Fibroblast of lung (primary cell): ENCODE results near the gene TTBK2. TPM values are rescaled to one million over a fixed set of nuclear protein-coding genes. Genes with fewer than 3 reads are reported as not detected.

Experiments
- DNase-seq, 2 donors: peaks; one replicate each; pipeline versions ENCODE4 v3.0.0 to v3.0.0-alpha.2; 2010; ENCODE audit warnings: low read depth in 2 of 2
- H2AFZ ChIP-seq: 2 replicates; pipeline ENCODE4 v1.5.1; 2012; ENCODE audit warnings: low read length, control low read depth, inconsistent platforms
- H3K27ac ChIP-seq: 2 replicates; pipeline ENCODE4 v1.5.1; 2011; ENCODE audit warnings: low read length, control low read depth; ENCODE audit not compliant: insufficient read depth
- H3K27me3 ChIP-seq: 2 replicates; pipeline ENCODE4 v1.5.1; 2011; ENCODE audit warnings: mild to moderate bottlenecking, low read length; ENCODE audit not compliant: control insufficient read depth, insufficient read depth
- H3K36me3 ChIP-seq: 2 replicates; pipeline ENCODE4 v1.5.1; 2011; ENCODE audit warnings: low read length; ENCODE audit not compliant: control insufficient read depth, insufficient read depth
- H3K4me1 ChIP-seq: 2 replicates; pipeline ENCODE4 v1.5.1; 2011; ENCODE audit warnings: low read length; ENCODE audit not compliant: control insufficient read depth, insufficient read depth; ENCODE audit errors: extremely low read depth
- H3K4me2 ChIP-seq: 2 replicates; pipeline ENCODE4 v1.5.1; 2011; ENCODE audit warnings: low read length, control low read depth; ENCODE audit not compliant: insufficient read depth; ENCODE audit errors: extremely low read depth
- H3K4me3 ChIP-seq, 4 experiments: fragments of 200-600 bp in 1 of 4; sonication (generic) in 1 of 4; replicated peaks in 1 of 4; 2 replicates each; pipeline ENCODE4 v1.5.1; 2011 to 2016; ENCODE audit warnings: low read length in 4 of 4, low read depth in 3 of 4, mild to moderate bottlenecking in 3 of 4, control low read depth in 2 of 4, inconsistent platforms in 1 of 4, mixed read lengths in 1 of 4; ENCODE audit not compliant: insufficient read depth in 1 of 4; ENCODE audit errors: control extremely low read depth in 1 of 4
- H3K79me2 ChIP-seq: 2 replicates; pipeline ENCODE4 v1.5.1; 2012; ENCODE audit warnings: mild to moderate bottlenecking, low read length, inconsistent platforms; ENCODE audit not compliant: control insufficient read depth, insufficient read depth
- H3K9ac ChIP-seq: 2 replicates; pipeline ENCODE4 v1.5.1; 2011; ENCODE audit warnings: mild to moderate bottlenecking, low read length, control low read depth; ENCODE audit not compliant: insufficient read depth
- H3K9me3 ChIP-seq: 2 replicates; pipeline ENCODE4 v1.5.1; 2012; ENCODE audit warnings: low read depth, low read length; ENCODE audit not compliant: control insufficient read depth, insufficient read depth
- H4K20me1 ChIP-seq: 2 replicates; pipeline ENCODE4 v1.5.1; 2011; ENCODE audit warnings: low read length; ENCODE audit not compliant: control insufficient read depth, insufficient read depth; ENCODE audit errors: extremely low read depth
- EZH2 ChIP-seq: IDR thresholded peaks from 2 replicates; pipeline ENCODE4 v1.5.1; 2012; ENCODE audit warnings: low read length, control low read depth, mild to moderate bottlenecking; ENCODE audit errors: missing control alignments
- polyA plus RNA-seq, 2 donors: library from polyadenylated mRNA; depleted of rRNA in 1 of 2; stranded (reverse) in 1 of 2; unstranded in 1 of 2; fragments of >200 nt; gene quantifications; 2 replicates each; pipeline ENCODE4 v1.2.1, GENCODE V29; 2011 to 2012; ENCODE audit warnings: missing spikeins in 1 of 2
- total RNA-seq: library from RNA; depleted of rRNA; stranded (reverse); fragments of >200 nt; gene quantifications from 2 replicates; pipeline ENCODE4 v1.2.1, GENCODE V29; 2014
- TF ChIP-seq, protein P1 (sequence below), 2 donors: IDR thresholded peaks in 1 of 2; conservative IDR thresholded peaks in 1 of 2; 1 replicate in 1 of 2; 2 replicates in 1 of 2; pipeline ENCODE4 v1.5.1; 2011 to 2012; ENCODE audit warnings: low read length in 2 of 2, control low read depth in 1 of 2, inconsistent platforms in 1 of 2, low read depth in 1 of 2, mild to moderate bottlenecking in 1 of 2

The TTBK2 gene
- total and polyA plus RNA-seq, 2 donors (not counting 1 experiment from before 2014, with no cell fraction given), result 5.6 to 16.2 TPM

DNA sequence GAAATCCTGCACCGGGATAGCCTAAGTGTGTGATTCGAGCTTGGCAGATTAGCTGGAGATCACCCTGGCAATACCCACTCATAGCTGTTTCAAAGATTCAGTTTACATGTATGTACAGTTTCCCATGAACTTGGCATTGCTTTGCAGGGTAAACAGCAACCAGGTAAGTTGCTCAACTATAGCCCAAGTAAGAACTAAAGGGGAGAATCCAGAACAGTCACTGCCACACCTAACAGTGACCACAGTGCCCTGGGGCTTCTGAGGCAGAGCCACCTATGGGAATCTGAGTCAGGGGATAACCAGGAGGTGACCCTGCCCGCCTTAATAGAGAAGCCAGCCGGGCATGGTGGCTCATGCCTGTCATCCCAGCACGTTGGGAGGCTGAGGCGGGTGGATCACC, 199.6 kb downstream of the TTBK2 start:
- Histone ChIP-seq H3K4me2 (no peak overlapping the region), H3K27me3 (no peaks in the 10 kb centered on the region), H3K27ac (no peak overlapping the region), H3K4me1 (peaks cover 2% of the 10 kb centered on the region), H4K20me1 (no peaks in the 10 kb centered on the region), H3K9ac (no peak overlapping the region), H2AFZ (no peak overlapping the region), H3K36me3 (peaks cover 7% of the 10 kb centered on the region), H3K79me2 (no peaks in the 10 kb centered on the region), H3K4me3 (no peak overlapping the region), H3K9me3 (no peaks in the 10 kb centered on the region)
- no peak for DNase-seq
- TF ChIP-seq, protein P1, sequence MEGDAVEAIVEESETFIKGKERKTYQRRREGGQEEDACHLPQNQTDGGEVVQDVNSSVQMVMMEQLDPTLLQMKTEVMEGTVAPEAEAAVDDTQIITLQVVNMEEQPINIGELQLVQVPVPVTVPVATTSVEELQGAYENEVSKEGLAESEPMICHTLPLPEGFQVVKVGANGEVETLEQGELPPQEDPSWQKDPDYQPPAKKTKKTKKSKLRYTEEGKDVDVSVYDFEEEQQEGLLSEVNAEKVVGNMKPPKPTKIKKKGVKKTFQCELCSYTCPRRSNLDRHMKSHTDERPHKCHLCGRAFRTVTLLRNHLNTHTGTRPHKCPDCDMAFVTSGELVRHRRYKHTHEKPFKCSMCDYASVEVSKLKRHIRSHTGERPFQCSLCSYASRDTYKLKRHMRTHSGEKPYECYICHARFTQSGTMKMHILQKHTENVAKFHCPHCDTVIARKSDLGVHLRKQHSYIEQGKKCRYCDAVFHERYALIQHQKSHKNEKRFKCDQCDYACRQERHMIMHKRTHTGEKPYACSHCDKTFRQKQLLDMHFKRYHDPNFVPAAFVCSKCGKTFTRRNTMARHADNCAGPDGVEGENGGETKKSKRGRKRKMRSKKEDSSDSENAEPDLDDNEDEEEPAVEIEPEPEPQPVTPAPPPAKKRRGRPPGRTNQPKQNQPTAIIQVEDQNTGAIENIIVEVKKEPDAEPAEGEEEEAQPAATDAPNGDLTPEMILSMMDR (conservative IDR thresholded peaks at IDR 0.05 in 1 of 2, IDR thresholded peaks at IDR 0.05 in 1 of 2; ENCODE audit: low read depth in 1 of 2, low read length in 2 of 2), result no peak
- TF ChIP-seq EZH2, result no peak

DNA sequence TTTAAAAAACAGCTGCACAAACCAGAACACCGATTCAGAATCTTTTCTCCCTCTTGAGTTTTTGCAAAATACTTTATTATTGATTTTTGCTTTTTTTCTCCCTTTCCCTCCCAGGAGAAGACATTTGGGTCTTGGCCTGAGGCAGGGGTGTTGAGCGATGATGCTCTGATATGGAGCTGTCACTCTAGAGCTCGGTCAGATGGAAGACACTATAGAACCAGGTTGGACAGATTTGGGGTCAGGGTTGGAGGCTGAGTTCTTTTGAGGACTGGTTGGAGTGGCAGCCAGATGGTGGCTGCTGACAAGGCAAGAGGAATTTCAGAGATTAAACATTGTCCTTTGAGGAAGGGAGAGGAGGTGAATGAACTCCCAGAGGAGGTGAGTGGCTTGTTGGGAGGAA, 200.5 kb downstream of the TTBK2 start:
- Histone ChIP-seq H3K9ac (no peak overlapping the region), H3K4me3 (no peak overlapping the region), H3K4me2 (no peak overlapping the region), H3K79me2 (no peaks in the 10 kb centered on the region), H4K20me1 (no peaks in the 10 kb centered on the region), H3K4me1 (peaks cover 2% of the 10 kb centered on the region), H3K36me3 (peaks cover 5% of the 10 kb centered on the region), H3K27me3 (no peaks in the 10 kb centered on the region), H2AFZ (no peak overlapping the region), H3K27ac (no peak overlapping the region), H3K9me3 (no peaks in the 10 kb centered on the region)
- no peak for DNase-seq
- TF ChIP-seq, protein P1 (conservative IDR thresholded peaks at IDR 0.05 in 1 of 2, IDR thresholded peaks at IDR 0.05 in 1 of 2; ENCODE audit: low read depth in 1 of 2, low read length in 2 of 2), result no peak
- no peak for TF ChIP-seq EZH2

DNA sequence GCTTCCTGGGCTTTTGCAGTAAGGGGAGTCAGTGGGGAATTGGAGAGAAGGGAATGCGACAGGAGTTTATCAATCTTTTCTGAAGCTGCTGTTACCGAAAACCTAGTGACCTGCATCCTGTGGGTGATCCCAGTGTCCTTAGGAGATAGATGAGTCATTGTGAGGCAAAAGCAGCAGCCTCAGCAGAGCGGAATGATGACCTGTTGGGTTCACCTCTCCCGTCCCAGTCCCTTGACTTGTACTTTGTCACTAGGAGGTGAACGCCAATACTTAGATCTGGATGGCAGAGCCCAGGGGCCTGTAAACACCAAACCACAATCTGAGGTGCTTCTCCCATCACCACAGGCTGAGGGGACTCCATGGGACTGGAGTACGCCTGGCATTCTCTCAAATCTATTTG, 201.5 kb downstream of the TTBK2 start:
- no peaks in the 10 kb centered on the region for H4K20me1 ChIP-seq
- no peaks in the 10 kb centered on the region for H3K27me3 ChIP-seq
- no peaks in the 10 kb centered on the region for H3K36me3 ChIP-seq
- H3K9me3 ChIP-seq, result no peaks in the 10 kb centered on the region
- no peak overlapping the region for H2AFZ ChIP-seq
- no peak overlapping the region for H3K4me3 ChIP-seq
- TF ChIP-seq, protein P1 (conservative IDR thresholded peaks at IDR 0.05 in 1 of 2, IDR thresholded peaks at IDR 0.05 in 1 of 2; ENCODE audit: low read depth in 1 of 2, low read length in 2 of 2), result no peak
- TF ChIP-seq EZH2, result no peak
- H3K4me2 ChIP-seq, result no peak overlapping the region
- DNase-seq, result no peak
- no peak overlapping the region for H3K27ac ChIP-seq
- H3K4me1 ChIP-seq, result peaks cover 2% of the 10 kb centered on the region
- H3K79me2 ChIP-seq, result no peaks in the 10 kb centered on the region
- H3K9ac ChIP-seq, result no peak overlapping the region
